ENCODE results near the gene ROR2.

The ROR2 gene

GRCh38 chr9:91606255-91606995 is 343.6 kb downstream of the ROR2 start:
- in situ Hi-C loops (cut with HindIII; ENCODE audit: low sequenced_read_pairs), result no loop called here

- in situ Hi-C loops (cut with HindIII; ENCODE audit: low sequenced_read_pairs), result no loop called here
Observed at GRCh38 chr9:91604451-91605179, 345.4 kb downstream of the ROR2 start.

GRCh38 chr9:91603932-91604331 is 346.1 kb downstream of the ROR2 start:
- in situ Hi-C loops (cut with HindIII; ENCODE audit: low sequenced_read_pairs), result no loop called here

GRCh38 chr9:91599564-91599963 is 350.5 kb downstream of the ROR2 start:
- in situ Hi-C loops (cut with HindIII; ENCODE audit: low sequenced_read_pairs), result no loop called here

- in situ Hi-C loops (cut with HindIII; ENCODE audit: low sequenced_read_pairs), result no loop called here
Observed at GRCh38 chr9:91591627-91592026, 358.4 kb downstream of the ROR2 start.

- in situ Hi-C loops (cut with HindIII; ENCODE audit: low sequenced_read_pairs), result no loop called here
Observed at GRCh38 chr9:91589101-91589553, 360.9 kb downstream of the ROR2 start.

GRCh38 chr9:91586282-91586681 is 363.7 kb downstream of the ROR2 start:
- in situ Hi-C loops (cut with HindIII; ENCODE audit: low sequenced_read_pairs), result no loop called here

- in situ Hi-C loops (cut with HindIII; ENCODE audit: low sequenced_read_pairs), result no loop called here
Observed at GRCh38 chr9:91583966-91584365, 366.1 kb downstream of the ROR2 start.

GRCh38 chr9:91583161-91583875 is 366.7 kb downstream of the ROR2 start:
- in situ Hi-C loops (cut with HindIII; ENCODE audit: low sequenced_read_pairs), result no loop called here

GRCh38 chr9:91582181-91582580 is 367.8 kb downstream of the ROR2 start:
- in situ Hi-C loops (cut with HindIII; ENCODE audit: low sequenced_read_pairs), result no loop called here

- in situ Hi-C loops (cut with HindIII; ENCODE audit: low sequenced_read_pairs), result no loop called here
Observed at GRCh38 chr9:91580136-91580535, 369.9 kb downstream of the ROR2 start.

- in situ Hi-C loops (cut with HindIII; ENCODE audit: low sequenced_read_pairs), result no loop called here
Observed at GRCh38 chr9:91578911-91579310, 371.1 kb downstream of the ROR2 start.

- in situ Hi-C loops (cut with HindIII; ENCODE audit: low sequenced_read_pairs), result no loop called here
Observed at GRCh38 chr9:91577633-91578061, 372.4 kb downstream of the ROR2 start.

GRCh38 chr9:91572811-91573210 is 377.2 kb downstream of the ROR2 start:
- in situ Hi-C loops (cut with HindIII; ENCODE audit: low sequenced_read_pairs), result no loop called here

- in situ Hi-C loops (cut with HindIII; ENCODE audit: low sequenced_read_pairs), result no loop called here
Observed at GRCh38 chr9:91572044-91572443, 378.0 kb downstream of the ROR2 start.

GRCh38 chr9:91571036-91571435 is 379.0 kb downstream of the ROR2 start:
- in situ Hi-C loops (cut with HindIII; ENCODE audit: low sequenced_read_pairs), result no loop called here

GRCh38 chr9:91567642-91568274 is 382.3 kb downstream of the ROR2 start:
- in situ Hi-C loops (cut with HindIII; ENCODE audit: low sequenced_read_pairs), result no loop called here

GRCh38 chr9:91564081-91564670 is 385.9 kb downstream of the ROR2 start:
- in situ Hi-C loops (cut with HindIII; ENCODE audit: low sequenced_read_pairs), result no loop called here

- in situ Hi-C loops (cut with HindIII; ENCODE audit: low sequenced_read_pairs), result no loop called here
Observed at GRCh38 chr9:91562416-91562815, 387.6 kb downstream of the ROR2 start.

GRCh38 chr9:91560301-91560700 is 389.7 kb downstream of the ROR2 start:
- in situ Hi-C loops (cut with HindIII; ENCODE audit: low sequenced_read_pairs), result no loop called here

- in situ Hi-C loops (cut with HindIII; ENCODE audit: low sequenced_read_pairs), result no loop called here
Observed at GRCh38 chr9:91558879-91559278, 391.1 kb downstream of the ROR2 start.
